Measurements from ENCODE around the gene CHD5.

- TF ChIP-seq, protein P1, sequence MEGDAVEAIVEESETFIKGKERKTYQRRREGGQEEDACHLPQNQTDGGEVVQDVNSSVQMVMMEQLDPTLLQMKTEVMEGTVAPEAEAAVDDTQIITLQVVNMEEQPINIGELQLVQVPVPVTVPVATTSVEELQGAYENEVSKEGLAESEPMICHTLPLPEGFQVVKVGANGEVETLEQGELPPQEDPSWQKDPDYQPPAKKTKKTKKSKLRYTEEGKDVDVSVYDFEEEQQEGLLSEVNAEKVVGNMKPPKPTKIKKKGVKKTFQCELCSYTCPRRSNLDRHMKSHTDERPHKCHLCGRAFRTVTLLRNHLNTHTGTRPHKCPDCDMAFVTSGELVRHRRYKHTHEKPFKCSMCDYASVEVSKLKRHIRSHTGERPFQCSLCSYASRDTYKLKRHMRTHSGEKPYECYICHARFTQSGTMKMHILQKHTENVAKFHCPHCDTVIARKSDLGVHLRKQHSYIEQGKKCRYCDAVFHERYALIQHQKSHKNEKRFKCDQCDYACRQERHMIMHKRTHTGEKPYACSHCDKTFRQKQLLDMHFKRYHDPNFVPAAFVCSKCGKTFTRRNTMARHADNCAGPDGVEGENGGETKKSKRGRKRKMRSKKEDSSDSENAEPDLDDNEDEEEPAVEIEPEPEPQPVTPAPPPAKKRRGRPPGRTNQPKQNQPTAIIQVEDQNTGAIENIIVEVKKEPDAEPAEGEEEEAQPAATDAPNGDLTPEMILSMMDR (conservative IDR thresholded peaks at IDR 0.05; ENCODE audit: low read depth, low read length) = no peak
- no peak for TF ChIP-seq POLR2A (IDR thresholded peaks at IDR 0.05; ENCODE audit: low read depth, low read length)
- TF ChIP-seq, protein P2, sequence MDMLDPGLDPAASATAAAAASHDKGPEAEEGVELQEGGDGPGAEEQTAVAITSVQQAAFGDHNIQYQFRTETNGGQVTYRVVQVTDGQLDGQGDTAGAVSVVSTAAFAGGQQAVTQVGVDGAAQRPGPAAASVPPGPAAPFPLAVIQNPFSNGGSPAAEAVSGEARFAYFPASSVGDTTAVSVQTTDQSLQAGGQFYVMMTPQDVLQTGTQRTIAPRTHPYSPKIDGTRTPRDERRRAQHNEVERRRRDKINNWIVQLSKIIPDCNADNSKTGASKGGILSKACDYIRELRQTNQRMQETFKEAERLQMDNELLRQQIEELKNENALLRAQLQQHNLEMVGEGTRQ (IDR thresholded peaks at IDR 0.05; ENCODE audit: low read depth, low read length) = no peak
- TF ChIP-seq CEBPB (IDR thresholded peaks at IDR 0.05; ENCODE audit: low read depth, low read length) = no peak
- no peak for TF ChIP-seq RFX5 (IDR thresholded peaks at IDR 0.05; ENCODE audit: low read depth, low read length)
- TF ChIP-seq SMC3 (IDR thresholded peaks at IDR 0.05; ENCODE audit: low read depth, low read length) = no peak
- TF ChIP-seq BHLHE40 (IDR thresholded peaks at IDR 0.05; ENCODE audit: low read depth, low read length) = no peak
- no peak for TF ChIP-seq ELK1 (IDR thresholded peaks at IDR 0.05; ENCODE audit: borderline replicate concordance, low read depth, low read length)
- TF ChIP-seq CHD1 (IDR thresholded peaks at IDR 0.05; ENCODE audit: low read depth, low read length) = no peak
- TF ChIP-seq RAD21 (IDR thresholded peaks at IDR 0.05; ENCODE audit: low read length) = no peak
- TF ChIP-seq MAFK (IDR thresholded peaks at IDR 0.05; ENCODE audit: low read depth, low read length) = no peak
- no peak for TF ChIP-seq NFE2L2 (IDR thresholded peaks at IDR 0.05; ENCODE audit: low read depth, low read length)
- no peak for TF ChIP-seq MAZ (IDR thresholded peaks at IDR 0.05; ENCODE audit: borderline replicate concordance, low read depth, low read length)
Observed at GRCh38 chr1:6144647-6145395, 35.3 kb downstream of the CHD5 start.

Measured in IMR-90 (cell line).